ENCODE results near the gene PPIE. TPM values are rescaled to one million over a fixed set of nuclear protein-coding genes. Genes with fewer than 3 reads are reported as not detected.
"Not testable (repeated sequence)": the region's sequence is repeated elsewhere in the genome, so short reads cannot be mapped to it uniquely, and the experiment has no call there.

The PPIE gene
- total RNA-seq, 1 experiment from 2014 or later, result 80.7 TPM

DNA sequence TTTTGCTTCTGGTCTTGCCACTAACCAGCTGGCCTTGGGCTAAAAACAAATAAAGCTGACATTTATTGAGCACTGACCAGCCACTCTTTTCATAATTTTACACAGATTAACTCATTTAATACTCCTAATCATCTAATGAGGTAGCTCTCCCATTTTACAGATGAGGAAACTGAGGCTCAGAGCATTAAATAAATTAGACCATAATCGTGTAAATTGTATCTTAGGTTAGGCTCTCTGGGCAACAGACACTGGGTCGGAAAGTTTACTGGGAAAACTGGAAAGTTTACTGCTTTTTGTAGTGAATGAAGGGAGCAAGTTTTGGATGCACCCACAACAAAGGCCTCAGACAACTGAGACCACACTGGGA lies 42.6 kb downstream of the PPIE start:
- no peaks in the 10 kb centered on the region for H3K9me3 ChIP-seq
- no peak overlapping the region for H3K4me3 ChIP-seq
- no peaks in the 10 kb centered on the region for H3K36me3 ChIP-seq
- H3K27me3 ChIP-seq, result no peaks in the 10 kb centered on the region
- DNase-seq, result no peak

DNA sequence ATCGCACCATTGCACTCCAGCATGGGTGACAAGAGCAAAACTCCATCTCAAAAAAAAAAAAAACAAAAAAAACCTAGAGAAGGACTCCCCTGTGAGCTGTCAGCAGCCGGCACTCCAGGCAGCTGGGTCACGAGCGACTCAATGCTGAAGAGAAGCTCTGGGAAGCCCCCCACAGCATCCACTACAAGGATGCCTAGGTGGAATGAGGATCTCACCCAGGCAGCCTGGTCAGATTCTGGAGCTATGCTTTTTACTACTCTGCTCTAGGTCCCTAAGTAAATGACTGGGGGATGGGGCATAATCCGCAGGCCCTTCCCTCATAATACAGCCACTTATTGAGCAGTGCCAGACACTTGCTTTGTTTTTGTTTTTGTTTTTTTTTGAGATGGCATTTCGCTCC lies 43.4 kb downstream of the PPIE start:
- Histone ChIP-seq H3K4me3 (no peak overlapping the region), H3K36me3 (no peaks in the 10 kb centered on the region), H3K9me3 (no peaks in the 10 kb centered on the region), H3K27me3 (no peaks in the 10 kb centered on the region)
- no peak for DNase-seq

DNA sequence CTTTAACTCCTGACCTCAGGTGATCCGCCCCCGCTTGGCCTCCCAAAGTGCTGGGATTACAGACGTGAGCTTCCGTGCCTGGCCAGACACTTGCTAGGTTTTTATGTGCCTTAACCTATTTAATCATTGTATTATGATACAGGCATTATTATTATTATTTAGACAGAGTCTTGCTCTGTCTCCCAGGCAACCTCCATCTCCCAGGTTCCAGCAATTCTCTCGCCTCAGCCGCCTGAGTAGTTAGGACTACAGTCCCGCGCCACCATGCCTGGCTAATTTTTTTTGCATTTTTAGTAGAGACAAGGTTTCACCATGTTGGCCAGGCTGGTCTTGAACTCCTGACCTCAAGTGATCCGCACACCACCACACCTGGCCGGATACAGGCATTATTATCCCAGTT lies 44.0 kb downstream of the PPIE start:
- DNase-seq, H3K27me3 ChIP-seq, H3K36me3 ChIP-seq, H3K9me3 ChIP-seq, H3K4me3 ChIP-seq: not testable (repeated sequence)

GRCh38 chr1:39786303-39787107 lies 47.8 kb downstream of the PPIE start:
- not testable (repeated sequence) for H3K9me3 ChIP-seq, H3K4me3 ChIP-seq, H3K27me3 ChIP-seq, H3K36me3 ChIP-seq, DNase-seq

- not testable (repeated sequence) for DNase-seq, H3K27me3 ChIP-seq, H3K9me3 ChIP-seq, H3K36me3 ChIP-seq, H3K4me3 ChIP-seq
These were observed 48.4 kb downstream of the PPIE start for GRCh38 chr1:39787108-39787375.

DNA sequence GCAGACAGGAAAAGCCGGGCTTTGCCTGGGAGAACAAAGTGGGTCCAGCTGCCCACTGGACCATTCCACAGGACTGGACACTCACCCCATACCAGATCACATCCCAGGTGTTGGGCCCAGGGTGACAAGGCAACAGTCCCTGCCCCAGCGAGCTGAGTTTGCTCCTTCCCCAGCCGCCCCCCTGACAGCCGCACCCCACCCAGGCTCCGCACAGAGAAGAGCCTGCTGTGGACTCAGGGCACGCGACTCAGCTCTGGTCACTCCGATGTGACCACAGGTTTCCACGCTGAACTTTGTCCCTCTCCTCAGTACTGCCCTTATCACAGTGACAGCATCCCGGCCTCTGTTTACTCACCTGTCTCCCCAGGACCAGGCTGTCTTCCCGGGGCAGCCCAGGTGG lies 48.8 kb downstream of the PPIE start:
- DNase-seq, result no peak
- H3K27me3 ChIP-seq, result no peaks in the 10 kb centered on the region

GRCh38 chr1:39787964-39788363 lies 49.3 kb downstream of the PPIE start:
- not testable (repeated sequence) for H3K9me3 ChIP-seq, H3K27me3 ChIP-seq, H3K36me3 ChIP-seq, H3K4me3 ChIP-seq, DNase-seq

More for the DNA sequence above, 48.8 kb downstream of the PPIE start:
- no peak overlapping the region for H3K4me3 ChIP-seq
- no peaks in the 10 kb centered on the region for H3K36me3 ChIP-seq
- H3K9me3 ChIP-seq, result no peaks in the 10 kb centered on the region

DNA sequence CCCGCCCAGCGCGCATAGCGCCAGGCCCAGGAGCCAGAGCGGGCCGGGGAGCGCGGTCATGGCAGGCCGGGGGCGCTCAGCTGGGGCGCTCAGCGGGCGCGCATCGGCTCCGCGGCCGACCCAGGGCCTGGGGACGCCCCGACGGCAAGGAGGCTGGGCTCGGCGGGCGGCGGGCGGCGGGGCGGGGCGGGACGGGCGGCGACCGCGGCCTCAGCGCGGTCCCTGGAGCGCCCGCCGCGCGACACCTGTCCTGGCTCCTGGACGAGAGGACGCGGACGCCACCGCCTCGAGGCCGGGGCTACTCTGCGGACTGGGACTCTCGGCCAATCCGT lies 49.7 kb downstream of the PPIE start:
- DNase-seq, result no peak
- Histone ChIP-seq H3K27me3 (no peaks in the 10 kb centered on the region), H3K36me3 (no peaks in the 10 kb centered on the region), H3K4me3 (peak overlapping the region; percentile 46), H3K9me3 (no peaks in the 10 kb centered on the region)

DNA sequence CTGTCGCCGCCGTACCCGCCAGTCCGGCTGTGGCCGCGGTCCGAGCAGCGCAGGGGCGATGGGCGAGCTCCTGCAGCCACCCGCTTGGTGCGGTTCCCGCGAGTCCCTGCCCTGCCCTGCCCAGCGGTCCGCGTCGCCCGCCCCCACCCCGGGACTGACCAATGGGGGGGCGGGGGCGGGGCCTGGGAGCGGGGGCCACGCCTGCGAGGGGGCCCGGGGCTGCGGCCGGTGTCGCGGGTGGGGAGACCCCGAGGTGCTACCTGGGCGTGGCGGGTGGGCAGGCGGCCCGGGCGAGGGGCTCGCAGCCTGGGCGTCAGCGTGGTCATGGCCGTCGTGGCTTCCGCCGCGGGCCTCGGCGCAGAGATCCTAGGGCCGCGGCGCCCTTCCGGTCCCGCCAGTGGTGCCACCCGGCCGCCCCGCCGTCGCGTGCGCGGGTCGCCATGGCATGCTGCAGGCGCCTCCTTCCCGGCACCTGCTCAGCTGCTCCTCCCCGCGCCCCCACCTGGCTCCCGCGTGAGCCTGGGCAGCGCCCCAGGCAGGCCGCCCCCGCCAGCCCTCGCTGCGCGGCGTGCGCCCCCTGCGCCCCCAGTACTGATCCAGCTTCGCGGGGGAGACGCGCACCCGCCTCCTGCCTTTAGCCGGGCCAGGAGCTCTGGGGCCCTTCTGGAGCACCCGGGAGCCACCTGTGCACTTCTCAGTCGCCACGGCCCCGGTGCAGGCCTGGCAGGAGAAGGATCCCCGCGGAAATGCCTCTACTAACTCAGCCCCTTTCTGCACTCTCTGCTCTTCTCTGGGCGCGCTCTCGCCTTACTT lies 50.3 kb downstream of the PPIE start, which contains the start of gene BMP8B:
BMP8B (minus strand) TSS at position 108 of the 813 bp plus-strand sequence. CDS start 380 bp downstream, outside the sequence.
- DNase-seq, result peak; percentile 75

GRCh38 chr1:39789571-39790110 lies 51.0 kb downstream of the PPIE start:
- no peaks in the 10 kb centered on the region for H3K9me3 ChIP-seq
- no peaks in the 10 kb centered on the region for H3K27me3 ChIP-seq
- peak overlapping the region; percentile 46; the same call in 1 of the 2 replicates for H3K4me3 ChIP-seq
- no peaks in the 10 kb centered on the region for H3K36me3 ChIP-seq
- no peak for DNase-seq

More for the DNA sequence above, 50.3 kb downstream of the PPIE start, which contains the start of gene BMP8B:
- Histone ChIP-seq H3K9me3 (no peaks in the 10 kb centered on the region), H3K36me3 (no peaks in the 10 kb centered on the region), H3K27me3 (no peaks in the 10 kb centered on the region), H3K4me3 (peak within 1 kb of the TSS; percentile 46)

GRCh38 chr1:39791838-39792237 lies 53.2 kb downstream of the PPIE start:
- Histone ChIP-seq H3K9me3 (no peaks in the 10 kb centered on the region), H3K36me3 (no peaks in the 10 kb centered on the region), H3K4me3 (no peak overlapping the region), H3K27me3 (no peaks in the 10 kb centered on the region)
- DNase-seq, result no peak

DNA sequence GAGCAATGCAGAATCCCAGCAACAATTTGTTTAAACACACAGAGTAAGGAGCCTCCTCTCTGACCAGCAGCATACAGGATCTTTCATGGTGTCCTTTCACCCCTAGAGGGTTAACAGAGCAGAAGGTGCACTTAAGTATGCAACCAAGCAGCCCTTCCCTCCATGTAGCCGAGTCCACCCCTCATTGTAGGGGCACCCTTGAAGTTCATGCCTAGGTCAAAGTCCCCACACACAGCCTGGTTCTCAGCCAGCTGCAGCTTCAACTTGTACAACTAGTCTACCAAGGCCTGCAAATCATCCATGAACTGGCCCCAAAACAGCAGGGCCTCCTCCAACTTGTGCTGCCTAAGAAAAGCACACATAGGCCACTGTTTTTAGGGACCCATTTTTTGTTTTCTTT lies 57.0 kb downstream of the PPIE start:
- H3K27me3 ChIP-seq, result no peaks in the 10 kb centered on the region
- no peaks in the 10 kb centered on the region for H3K36me3 ChIP-seq
- no peaks in the 10 kb centered on the region for H3K9me3 ChIP-seq
- no peak overlapping the region for H3K4me3 ChIP-seq
- DNase-seq, result no peak

- H3K36me3 ChIP-seq, result not testable (repeated sequence)
- DNase-seq, result peak; percentile 62
These were observed 60.4 kb downstream of the PPIE start for GRCh38 chr1:39798859-39799769.

DNA sequence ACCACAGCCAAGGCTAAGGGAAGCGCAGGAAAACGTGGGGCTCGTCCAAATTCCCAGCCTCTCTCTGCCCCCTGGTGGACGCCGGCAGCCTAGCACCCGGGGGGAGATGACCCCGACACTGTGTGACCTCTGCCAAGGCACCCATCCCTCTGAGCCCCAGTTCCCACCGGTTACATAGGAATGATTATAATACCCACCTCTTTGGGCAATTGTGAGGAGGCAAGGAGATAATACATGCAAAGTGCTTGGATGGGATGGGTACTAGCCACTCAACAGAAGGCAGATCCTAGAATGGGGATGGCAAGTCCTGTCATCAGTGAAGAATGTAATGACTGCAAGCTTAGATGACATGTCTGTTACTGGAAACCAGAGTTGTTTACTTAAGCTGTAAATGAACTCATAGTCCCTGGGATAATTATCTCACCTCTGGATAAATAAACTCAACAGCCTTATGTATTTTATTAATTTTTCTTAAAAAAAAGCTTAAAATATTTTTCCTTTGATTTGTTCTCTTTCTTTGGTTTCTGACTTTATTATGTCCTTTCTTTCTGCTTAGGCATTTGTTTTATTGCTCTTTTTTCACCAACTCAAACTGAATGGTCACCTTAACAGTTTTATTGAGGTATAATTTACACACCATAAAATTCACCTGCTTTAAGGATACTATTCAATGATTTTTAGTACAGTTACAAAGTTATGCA lies 61.2 kb downstream of the PPIE start:
- Histone ChIP-seq H3K27me3 (no peaks in the 10 kb centered on the region), H3K9me3 (peaks cover 3% of the 10 kb centered on the region; the same call in 1 of the 2 replicates), H3K4me3 (no peak overlapping the region), H3K36me3 (no peaks in the 10 kb centered on the region)
- peak; percentile 71 for DNase-seq

More at GRCh38 chr1:39798859-39799769, 60.4 kb downstream of the PPIE start:
- not testable (repeated sequence) for H3K4me3 ChIP-seq, H3K9me3 ChIP-seq, H3K27me3 ChIP-seq

- H3K27me3 ChIP-seq, result no peaks in the 10 kb centered on the region
- no peak overlapping the region for H3K4me3 ChIP-seq
- H3K9me3 ChIP-seq, result peaks cover 6% of the 10 kb centered on the region; the same call in 1 of the 2 replicates
- DNase-seq, result no peak
- no peaks in the 10 kb centered on the region for H3K36me3 ChIP-seq
These were observed 61.8 kb downstream of the PPIE start for GRCh38 chr1:39800471-39800835.

All from MG63 (cell line).